Measurements from ENCODE around the gene CCND1.

CCND1 gene

GRCh38 chr11:69702769-69703452 lies 62.0 kb downstream of the CCND1 start:
- in situ Hi-C loops (cut with HindIII; ENCODE audit: low sequenced_read_pairs): no loop called here

GRCh38 chr11:69703453-69703767 lies 62.5 kb downstream of the CCND1 start:
- in situ Hi-C loops (cut with HindIII; ENCODE audit: low sequenced_read_pairs): no loop called here
